HL-60 (cell line): ENCODE results near the gene CCM2.

Experiments
- DNase-seq, 2 experiments: peaks; one replicate each; pipeline ENCODE4 v3.0.0-alpha.2; 2010 to 2020; ENCODE audit warnings: low read depth in 1 of 2, low spot score in 1 of 2
- H3K27ac ChIP-seq: fragments of 250-450 bp; sonication (Bioruptor Pico); replicated peaks from 2 replicates; pipeline ENCODE4 v1.5.1; 2020; ENCODE audit warnings: mild to moderate bottlenecking, moderate library complexity
- H3K27me3 ChIP-seq: fragments of 250-450 bp; sonication (Bioruptor Pico); 2 replicates; pipeline ENCODE4 v1.5.1; 2021; ENCODE audit warnings: mild to moderate bottlenecking, moderate library complexity; ENCODE audit not compliant: insufficient read depth, poor library complexity, severe bottlenecking
- H3K4me3 ChIP-seq: replicated peaks from 2 replicates; pipeline ENCODE4 v1.5.1; 2011; ENCODE audit warnings: mild to moderate bottlenecking, control low read depth, low read length; ENCODE audit not compliant: insufficient read depth
- CTCF ChIP-seq: IDR thresholded peaks from one replicate; pipeline ENCODE4 v1.5.1; 2011; ENCODE audit warnings: low read length, control low read depth, inconsistent platforms; ENCODE audit not compliant: insufficient read depth
- GABPA ChIP-seq: IDR thresholded peaks from 2 replicates; pipeline ENCODE4 v1.6.1; 2012; ENCODE audit warnings: low read depth
- POLR2AphosphoS5 ChIP-seq: IDR thresholded peaks from 2 replicates; pipeline ENCODE4 v1.6.1; 2012; ENCODE audit warnings: low read depth
- REST ChIP-seq: IDR thresholded peaks from 2 replicates; pipeline ENCODE4 v1.6.1; 2012; ENCODE audit warnings: low read depth; ENCODE audit not compliant: insufficient replicate concordance
- SPI1 ChIP-seq: IDR thresholded peaks from 2 replicates; pipeline ENCODE4 v1.6.1; 2012; ENCODE audit warnings: low read depth, mild to moderate bottlenecking, borderline replicate concordance

CCM2 gene

GRCh38 chr7:44984478-44984758, 15.6 kb upstream of the CCM2 start:
- peak overlapping the region; percentile 90 for H3K27ac ChIP-seq
- no peak for DNase-seq
- TF ChIP-seq SPI1, result no peak
- H3K27me3 ChIP-seq, result no peaks in the 10 kb centered on the region
- peak overlapping the region; percentile 83 for H3K4me3 ChIP-seq

GRCh38 chr7:44985033-44985695, 14.8 kb upstream of the CCM2 start:
- Histone ChIP-seq H3K27me3 (no peaks in the 10 kb centered on the region), H3K27ac (peak overlapping the region; percentile 90), H3K4me3 (peak overlapping the region; percentile 83)
- TF ChIP-seq REST (no peak), SPI1 (peak; percentile 51; the same call in 1 of the 2 replicates), POLR2AphosphoS5 (peak; percentile 55; the same call in 1 of the 2 replicates), CTCF (no peak)
- DNase-seq, result no peak

GRCh38 chr7:44985900-44986217, 14.1 kb upstream of the CCM2 start:
- TF ChIP-seq CTCF (no peak), POLR2AphosphoS5 (no peak), GABPA (no peak), SPI1 (no peak), REST (no peak)
- no peak for DNase-seq
- Histone ChIP-seq H3K27ac (peak overlapping the region; percentile 90), H3K27me3 (no peaks in the 10 kb centered on the region), H3K4me3 (peak overlapping the region; percentile 83)

GRCh38 chr7:44986218-44987053, 13.6 kb upstream of the CCM2 start:
- H3K4me3 ChIP-seq, result peak overlapping the region; percentile 83
- peak overlapping the region; percentile 90 for H3K27ac ChIP-seq
- DNase-seq, result peak; percentile 95 to 100

More at GRCh38 chr7:44986218-44987053, 13.6 kb upstream of the CCM2 start:
- H3K27me3 ChIP-seq, result no peaks in the 10 kb centered on the region
- TF ChIP-seq POLR2AphosphoS5 (peak; percentile 98), SPI1 (0 out of 2 replicates have a peak, but pooled peaks have one; percentile 26), CTCF (no peak), REST (peak; percentile 83), GABPA (no peak; the same call in 1 of the 2 replicates)
